Raji (cell line): ENCODE measurements around the gene PKP4.

Experiments
- POLR2A ChIP-seq: IDR thresholded peaks from 2 replicates; pipeline ENCODE4 v1.6.1; 2011; ENCODE audit warnings: low read depth, low read length, control low read depth; ENCODE audit not compliant: insufficient read depth

PKP4 gene

GRCh38 chr2:158718851-158719250 lies 262.1 kb downstream of the PKP4 start:
- TF ChIP-seq POLR2A, result no peak

GRCh38 chr2:158719403-158719802 lies 262.7 kb downstream of the PKP4 start:
- TF ChIP-seq POLR2A, result no peak

GRCh38 chr2:158722266-158723105 lies 265.7 kb downstream of the PKP4 start:
- TF ChIP-seq POLR2A, result no peak

- TF ChIP-seq POLR2A, result no peak
Measured at GRCh38 chr2:158723181-158723838, 266.6 kb downstream of the PKP4 start.

GRCh38 chr2:158723921-158724802 lies 267.4 kb downstream of the PKP4 start:
- no peak for TF ChIP-seq POLR2A

GRCh38 chr2:158724803-158725381 lies 268.1 kb downstream of the PKP4 start:
- no peak for TF ChIP-seq POLR2A

- TF ChIP-seq POLR2A, result no peak
Measured at GRCh38 chr2:158725441-158725891, 268.7 kb downstream of the PKP4 start.

GRCh38 chr2:158726911-158727592 lies 270.3 kb downstream of the PKP4 start:
- no peak for TF ChIP-seq POLR2A

GRCh38 chr2:158728422-158728821 lies 271.7 kb downstream of the PKP4 start:
- TF ChIP-seq POLR2A, result no peak

GRCh38 chr2:158729451-158729850 lies 272.7 kb downstream of the PKP4 start:
- TF ChIP-seq POLR2A, result no peak

GRCh38 chr2:158729873-158730620 lies 273.3 kb downstream of the PKP4 start:
- TF ChIP-seq POLR2A, result no peak

GRCh38 chr2:158730621-158731140 lies 273.9 kb downstream of the PKP4 start:
- no peak for TF ChIP-seq POLR2A

GRCh38 chr2:158731386-158731785 lies 274.6 kb downstream of the PKP4 start:
- no peak for TF ChIP-seq POLR2A
